ENCODE measurements around the gene JARID2. TPM values are rescaled to one million over a fixed set of nuclear protein-coding genes. Genes with fewer than 3 reads are reported as not detected.

The JARID2 gene
- total RNA-seq, 4 donors from 2014 or later = 12.1 to 33.8 (median 17.0) TPM

DNA sequence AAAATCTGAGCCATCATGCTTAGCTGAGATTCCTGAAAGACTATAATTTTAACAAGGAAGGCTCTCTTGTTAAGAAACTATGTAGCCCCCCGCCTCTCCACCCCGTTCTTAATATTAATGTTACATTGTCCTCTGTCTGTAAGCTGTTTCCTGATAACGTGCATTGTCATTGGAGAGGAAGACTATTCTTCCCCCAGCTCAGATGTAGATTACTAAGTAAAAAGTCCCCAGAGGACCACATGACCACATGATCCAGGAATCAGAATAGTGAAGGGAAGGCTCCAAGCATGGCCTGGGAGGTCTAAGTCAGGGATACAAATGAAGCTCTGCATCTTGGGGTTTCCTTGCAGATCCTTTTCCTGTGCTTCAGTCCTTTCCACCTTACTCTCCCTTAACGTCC is 106.4 kb downstream of the JARID2 start:
- Histone ChIP-seq H3K36me3 (no peaks in the 10 kb centered on the region), H3K4me3 (no peak overlapping the region), H3K9me3 (no peaks in the 10 kb centered on the region), H3K27ac (no peak overlapping the region), H3K4me1 (peaks cover 0 to 7% (median 0%) of the 10 kb centered on the region in 4 donors), H3K27me3 (no peaks in the 10 kb centered on the region)
- DNase-seq = no peak
- TF ChIP-seq POLR2A (IDR thresholded peaks at IDR 0.05) = no peak
- TF ChIP-seq, protein P1, sequence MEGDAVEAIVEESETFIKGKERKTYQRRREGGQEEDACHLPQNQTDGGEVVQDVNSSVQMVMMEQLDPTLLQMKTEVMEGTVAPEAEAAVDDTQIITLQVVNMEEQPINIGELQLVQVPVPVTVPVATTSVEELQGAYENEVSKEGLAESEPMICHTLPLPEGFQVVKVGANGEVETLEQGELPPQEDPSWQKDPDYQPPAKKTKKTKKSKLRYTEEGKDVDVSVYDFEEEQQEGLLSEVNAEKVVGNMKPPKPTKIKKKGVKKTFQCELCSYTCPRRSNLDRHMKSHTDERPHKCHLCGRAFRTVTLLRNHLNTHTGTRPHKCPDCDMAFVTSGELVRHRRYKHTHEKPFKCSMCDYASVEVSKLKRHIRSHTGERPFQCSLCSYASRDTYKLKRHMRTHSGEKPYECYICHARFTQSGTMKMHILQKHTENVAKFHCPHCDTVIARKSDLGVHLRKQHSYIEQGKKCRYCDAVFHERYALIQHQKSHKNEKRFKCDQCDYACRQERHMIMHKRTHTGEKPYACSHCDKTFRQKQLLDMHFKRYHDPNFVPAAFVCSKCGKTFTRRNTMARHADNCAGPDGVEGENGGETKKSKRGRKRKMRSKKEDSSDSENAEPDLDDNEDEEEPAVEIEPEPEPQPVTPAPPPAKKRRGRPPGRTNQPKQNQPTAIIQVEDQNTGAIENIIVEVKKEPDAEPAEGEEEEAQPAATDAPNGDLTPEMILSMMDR (IDR thresholded peaks at IDR 0.05) = no peak

DNA sequence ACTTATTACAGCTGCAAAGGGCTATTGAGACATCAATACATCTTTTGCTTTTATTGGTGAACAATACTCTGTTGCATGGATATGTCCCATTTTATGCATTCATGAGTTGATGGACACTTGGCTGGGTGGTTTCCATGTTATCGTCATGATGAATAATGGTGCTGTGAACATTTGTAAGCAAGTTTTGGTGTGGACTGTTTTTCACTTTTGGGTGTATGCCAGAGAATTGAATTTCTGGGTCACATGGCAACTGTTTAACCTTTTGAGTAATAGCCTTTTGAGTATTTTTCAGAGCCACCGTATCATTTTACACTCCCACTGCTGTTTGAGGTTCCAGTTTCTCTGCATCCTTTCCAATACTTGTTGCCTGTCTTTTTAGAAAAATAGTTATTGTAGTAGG is 107.0 kb downstream of the JARID2 start:
- no peak for TF ChIP-seq POLR2A (IDR thresholded peaks at IDR 0.05)
- TF ChIP-seq, protein P1 (IDR thresholded peaks at IDR 0.05) = no peak
- Histone ChIP-seq H3K9me3 (no peaks in the 10 kb centered on the region), H3K27me3 (no peaks in the 10 kb centered on the region), H3K27ac (no peak overlapping the region), H3K36me3 (no peaks in the 10 kb centered on the region), H3K4me3 (no peak overlapping the region), H3K4me1 (peaks cover 0 to 7% (median 0%) of the 10 kb centered on the region in 4 donors)
- DNase-seq = no peak

DNA sequence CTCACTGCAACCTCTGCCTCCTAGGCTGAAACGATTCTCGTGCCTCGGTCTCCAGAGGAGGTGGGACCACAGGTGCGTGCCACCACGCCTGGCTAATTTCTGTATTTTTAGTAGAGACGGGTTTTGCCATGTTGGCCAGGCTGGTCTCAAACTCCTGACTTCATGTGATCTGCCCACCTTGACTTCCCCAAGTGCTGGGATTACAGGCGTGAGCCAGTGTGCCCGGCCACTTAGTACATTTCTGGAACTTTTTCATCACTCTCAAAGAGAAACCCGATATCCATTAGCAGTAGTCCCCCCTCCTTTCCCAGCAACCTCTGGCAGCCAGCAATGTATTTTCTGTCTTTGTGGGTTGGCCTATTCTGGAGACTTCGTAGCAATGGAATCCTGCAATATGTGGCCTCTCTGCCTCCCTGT is 109.8 kb downstream of the JARID2 start:
- DNase-seq = no peak
- Histone ChIP-seq H3K9me3 (no peaks in the 10 kb centered on the region), H3K4me1 (peaks cover 0 to 7% (median 3%) of the 10 kb centered on the region in 4 donors), H3K27me3 (no peaks in the 10 kb centered on the region), H3K4me3 (no peak overlapping the region), H3K36me3 (no peaks in the 10 kb centered on the region), H3K27ac (no peak overlapping the region)
- no peak for TF ChIP-seq POLR2A (IDR thresholded peaks at IDR 0.05)
- TF ChIP-seq, protein P1 (IDR thresholded peaks at IDR 0.05) = no peak

DNA sequence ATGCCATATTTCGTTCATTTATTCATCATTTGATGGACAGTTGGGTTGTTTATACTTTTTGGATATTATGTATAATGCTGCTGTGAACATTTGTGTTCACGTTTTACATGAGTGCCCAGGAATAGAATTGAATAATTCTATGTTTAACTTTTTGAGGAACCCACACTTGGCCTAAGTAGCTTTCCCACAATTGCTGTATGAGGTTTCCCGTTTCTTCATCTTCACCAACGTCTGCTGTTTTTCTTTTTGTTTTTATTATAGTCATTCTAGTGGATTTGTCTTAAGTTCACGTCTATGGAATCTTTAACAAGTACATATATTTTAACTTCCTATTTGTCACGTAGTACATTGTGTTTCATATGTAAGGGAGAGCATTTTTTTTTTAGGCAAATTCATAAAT is 110.3 kb downstream of the JARID2 start:
- H3K9me3 ChIP-seq = no peaks in the 10 kb centered on the region
- H3K4me1 ChIP-seq = peaks cover 0 to 5% (median 3%) of the 10 kb centered on the region in 4 donors

DNA sequence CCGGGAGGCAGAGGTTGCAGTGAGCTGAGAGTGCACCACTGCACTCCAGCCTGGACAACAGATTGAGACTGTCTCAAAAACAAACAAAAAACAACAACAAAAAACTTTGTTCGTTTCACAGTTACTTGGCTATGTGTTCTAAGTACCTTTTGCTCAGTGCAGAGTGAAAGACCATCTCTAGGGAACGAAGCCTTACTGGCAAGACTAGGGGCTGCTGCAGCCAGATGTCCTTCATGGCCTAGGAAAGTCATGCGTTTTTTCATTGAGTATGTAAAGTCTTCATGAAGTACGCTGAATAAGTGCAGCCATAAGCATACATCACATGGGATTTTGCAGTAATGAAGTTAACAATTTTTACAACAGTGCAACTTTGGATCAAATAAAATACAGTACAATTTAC is 111.1 kb downstream of the JARID2 start:
- Histone ChIP-seq H3K27ac (no peak overlapping the region), H3K27me3 (no peaks in the 10 kb centered on the region), H3K4me1 (peaks cover 0 to 5% (median 0%) of the 10 kb centered on the region in 4 donors), H3K9me3 (no peaks in the 10 kb centered on the region), H3K4me3 (no peak overlapping the region), H3K36me3 (no peaks in the 10 kb centered on the region)
- no peak for TF ChIP-seq POLR2A (IDR thresholded peaks at IDR 0.05)
- TF ChIP-seq, protein P1 (IDR thresholded peaks at IDR 0.05) = no peak
- no peak for DNase-seq

More for the DNA sequence above, 110.3 kb downstream of the JARID2 start:
- Histone ChIP-seq H3K27me3 (no peaks in the 10 kb centered on the region), H3K27ac (no peak overlapping the region), H3K36me3 (no peaks in the 10 kb centered on the region), H3K4me3 (no peak overlapping the region)
- TF ChIP-seq, protein P1 (IDR thresholded peaks at IDR 0.05) = no peak
- TF ChIP-seq POLR2A (IDR thresholded peaks at IDR 0.05) = no peak
- DNase-seq = no peak

DNA sequence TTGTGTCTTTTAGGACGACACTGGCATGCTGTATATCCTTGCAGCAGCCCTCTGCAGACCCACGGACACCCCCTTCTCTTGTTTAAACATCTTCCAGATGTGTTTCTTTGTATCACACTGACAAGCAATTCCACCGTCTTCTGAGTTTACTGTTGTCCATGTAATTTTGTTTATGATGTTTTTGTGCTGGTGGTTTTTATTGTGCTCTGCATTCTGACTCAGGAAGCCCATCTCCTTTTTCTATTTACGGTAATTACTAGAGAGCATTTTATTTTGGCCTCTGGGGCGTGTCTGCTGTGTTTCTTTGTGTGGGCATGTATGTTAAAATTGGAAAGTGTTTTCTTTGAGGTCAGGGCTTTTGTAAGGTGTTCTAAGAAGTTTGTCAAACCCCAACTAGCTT is 111.9 kb downstream of the JARID2 start:
- TF ChIP-seq, protein P1 (IDR thresholded peaks at IDR 0.05) = no peak
- no peak for TF ChIP-seq POLR2A (IDR thresholded peaks at IDR 0.05)
- no peaks in the 10 kb centered on the region for H3K36me3 ChIP-seq
- H3K4me3 ChIP-seq = no peak overlapping the region
- H3K27me3 ChIP-seq = no peaks in the 10 kb centered on the region
- H3K27ac ChIP-seq = no peak overlapping the region
- no peak for DNase-seq
- no peaks in the 10 kb centered on the region for H3K9me3 ChIP-seq
- peaks cover 0 to 7% (median 6%) of the 10 kb centered on the region in 4 donors for H3K4me1 ChIP-seq

All from Peyer's patch (tissue), 4 donors.